IPS-18c (cell line): ENCODE measurements around the gene NUBPL.
"Not testable (repeated sequence)": the region's sequence is repeated elsewhere in the genome, so short reads cannot be mapped to it uniquely, and the experiment has no call there.

Experiments used
- H3K4me3 ChIP-seq: 2 replicates; pipeline ENCODE4 v1.7.0; 2013; ENCODE audit warnings: low read depth, mild to moderate bottlenecking, low read length, moderate library complexity; ENCODE audit not compliant: insufficient read depth
- H3K9me3 ChIP-seq: one replicate; pipeline ENCODE4 v1.6.1; 2013; ENCODE audit warnings: mild to moderate bottlenecking, low read length, moderate library complexity; ENCODE audit not compliant: control insufficient read depth, insufficient read depth

Gene NUBPL

GRCh38 chr14:31619440-31619839 lies 58.2 kb downstream of the NUBPL start:
- Histone ChIP-seq H3K9me3 (peaks cover 13% of the 10 kb centered on the region), H3K4me3 (no peak overlapping the region)

- not testable (repeated sequence) for H3K4me3 ChIP-seq
- peaks cover 13% of the 10 kb centered on the region for H3K9me3 ChIP-seq
Measured at GRCh38 chr14:31620898-31621297, 59.7 kb downstream of the NUBPL start.

GRCh38 chr14:31622060-31622459 lies 60.9 kb downstream of the NUBPL start:
- peaks cover 13% of the 10 kb centered on the region for H3K9me3 ChIP-seq
- H3K4me3 ChIP-seq = no peak overlapping the region

- not testable (repeated sequence) for H3K4me3 ChIP-seq, H3K9me3 ChIP-seq
Measured at GRCh38 chr14:31652900-31653299, 91.7 kb downstream of the NUBPL start.

GRCh38 chr14:31657917-31658316 lies 96.7 kb downstream of the NUBPL start:
- Histone ChIP-seq H3K9me3 (no peaks in the 10 kb centered on the region), H3K4me3 (no peak overlapping the region)

- no peak overlapping the region for H3K4me3 ChIP-seq
- H3K9me3 ChIP-seq = no peaks in the 10 kb centered on the region
Measured at GRCh38 chr14:31659278-31659677, 98.1 kb downstream of the NUBPL start.

- Histone ChIP-seq H3K9me3 (no peaks in the 10 kb centered on the region), H3K4me3 (no peak overlapping the region)
Measured at GRCh38 chr14:31660191-31660590, 99.0 kb downstream of the NUBPL start.

GRCh38 chr14:31660728-31661127 lies 99.5 kb downstream of the NUBPL start:
- H3K4me3 ChIP-seq = no peak overlapping the region
- no peaks in the 10 kb centered on the region for H3K9me3 ChIP-seq

- Histone ChIP-seq H3K4me3 (no peak overlapping the region), H3K9me3 (peaks cover 2% of the 10 kb centered on the region)
Measured at GRCh38 chr14:31668348-31668747, 107.1 kb downstream of the NUBPL start.

GRCh38 chr14:31672709-31673108 lies 111.5 kb downstream of the NUBPL start:
- H3K4me3 ChIP-seq = no peak overlapping the region
- peaks cover 2% of the 10 kb centered on the region for H3K9me3 ChIP-seq

- no peaks in the 10 kb centered on the region for H3K9me3 ChIP-seq
- no peak overlapping the region for H3K4me3 ChIP-seq
Measured at GRCh38 chr14:31677052-31677451, 115.8 kb downstream of the NUBPL start.

- Histone ChIP-seq H3K9me3 (no peaks in the 10 kb centered on the region), H3K4me3 (no peak overlapping the region)
Measured at GRCh38 chr14:31677630-31678029, 116.4 kb downstream of the NUBPL start.

- H3K9me3 ChIP-seq = no peaks in the 10 kb centered on the region
Measured at GRCh38 chr14:31678421-31679249, 117.4 kb downstream of the NUBPL start.

GRCh38 chr14:31682768-31683167 lies 121.6 kb downstream of the NUBPL start:
- Histone ChIP-seq H3K4me3 (no peak overlapping the region), H3K9me3 (no peaks in the 10 kb centered on the region)

More at GRCh38 chr14:31678421-31679249, 117.4 kb downstream of the NUBPL start:
- no peak overlapping the region for H3K4me3 ChIP-seq

- Histone ChIP-seq H3K9me3 (no peaks in the 10 kb centered on the region), H3K4me3 (no peak overlapping the region)
Measured at GRCh38 chr14:31687726-31688125, 126.5 kb downstream of the NUBPL start.

- Histone ChIP-seq H3K4me3 (no peak overlapping the region), H3K9me3 (no peaks in the 10 kb centered on the region)
Measured at GRCh38 chr14:31690056-31690455, 128.9 kb downstream of the NUBPL start.

- Histone ChIP-seq H3K4me3 (no peak overlapping the region), H3K9me3 (no peaks in the 10 kb centered on the region)
Measured at GRCh38 chr14:31692376-31692781, 131.2 kb downstream of the NUBPL start.

- no peak overlapping the region for H3K4me3 ChIP-seq
- H3K9me3 ChIP-seq = no peaks in the 10 kb centered on the region
Measured at GRCh38 chr14:31696378-31696777, 135.2 kb downstream of the NUBPL start.

- H3K9me3 ChIP-seq = peaks cover 4% of the 10 kb centered on the region
- H3K4me3 ChIP-seq = no peak overlapping the region
Measured at GRCh38 chr14:31699809-31700208, 138.6 kb downstream of the NUBPL start.
